BLaER1 (cell line): Measurements from ENCODE around the gene KCNJ6.
A peak's percentile ranks its signal among the peaks of the same experiment; 100 is the strongest.

Experiments used
- H3K27ac ChIP-seq: shearing (Covaris generic); formaldehyde crosslinking; 2 replicates; pipeline ENCODE4 v1.8.1; 2022
- H3K27me3 ChIP-seq: shearing (Covaris generic); formaldehyde crosslinking; 2 replicates; pipeline ENCODE4 v1.8.1; 2022
- H3K36me3 ChIP-seq: shearing (Covaris generic); formaldehyde crosslinking; 2 replicates; pipeline ENCODE4 v1.8.1; 2022
- H3K4me1 ChIP-seq: shearing (Covaris generic); formaldehyde crosslinking; 2 replicates; pipeline ENCODE4 v1.8.1; 2022
- H3K4me2 ChIP-seq: shearing (Covaris generic); formaldehyde crosslinking; 2 replicates; pipeline ENCODE4 v1.8.1; 2022
- H3K4me3 ChIP-seq: shearing (Covaris generic); formaldehyde crosslinking; 2 replicates; pipeline ENCODE4 v1.8.1; 2022
- H3K9ac ChIP-seq: shearing (Covaris generic); formaldehyde crosslinking; 2 replicates; pipeline ENCODE4 v1.8.1; 2022
- H3K9me3 ChIP-seq: shearing (Covaris generic); formaldehyde crosslinking; 2 replicates; pipeline ENCODE4 v1.8.1; 2022
- H4K20me1 ChIP-seq: shearing (Covaris generic); formaldehyde crosslinking; 2 replicates; pipeline ENCODE4 v1.8.1; 2022
- Cebpa-rat ChIP-seq: shearing (Covaris generic); IDR thresholded peaks from 2 replicates; pipeline ENCODE4 v1.8.1; 2022

Gene KCNJ6

DNA sequence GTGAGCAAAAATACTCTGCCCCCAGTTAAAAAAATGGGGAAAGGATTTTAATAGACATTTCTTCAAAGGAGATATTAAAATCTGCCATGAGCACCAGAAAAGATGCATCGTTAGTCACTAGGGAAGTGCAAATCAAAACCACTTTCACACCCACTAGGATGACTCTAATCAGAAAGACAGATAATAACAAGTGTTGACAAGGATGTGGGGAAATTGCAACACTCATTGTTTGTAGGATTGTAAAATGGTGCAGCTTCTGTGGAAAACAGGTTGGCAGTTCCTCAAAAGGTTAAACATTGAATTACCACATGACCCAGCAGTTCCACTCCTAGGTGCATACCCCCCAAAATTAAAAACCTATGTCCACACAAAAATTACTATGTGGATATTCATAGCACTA, 112.3 kb downstream of the KCNJ6 start:
- TF ChIP-seq Cebpa-rat, result no peak
- Histone ChIP-seq H4K20me1 (no peaks in the 10 kb centered on the region), H3K4me3 (no peak overlapping the region), H3K4me2 (no peak overlapping the region), H3K27ac (no peak overlapping the region), H3K4me1 (peaks cover 22% of the 10 kb centered on the region), H3K9ac (no peak overlapping the region), H3K27me3 (no peaks in the 10 kb centered on the region), H3K9me3 (peaks cover 30% of the 10 kb centered on the region), H3K36me3 (no peaks in the 10 kb centered on the region)

DNA sequence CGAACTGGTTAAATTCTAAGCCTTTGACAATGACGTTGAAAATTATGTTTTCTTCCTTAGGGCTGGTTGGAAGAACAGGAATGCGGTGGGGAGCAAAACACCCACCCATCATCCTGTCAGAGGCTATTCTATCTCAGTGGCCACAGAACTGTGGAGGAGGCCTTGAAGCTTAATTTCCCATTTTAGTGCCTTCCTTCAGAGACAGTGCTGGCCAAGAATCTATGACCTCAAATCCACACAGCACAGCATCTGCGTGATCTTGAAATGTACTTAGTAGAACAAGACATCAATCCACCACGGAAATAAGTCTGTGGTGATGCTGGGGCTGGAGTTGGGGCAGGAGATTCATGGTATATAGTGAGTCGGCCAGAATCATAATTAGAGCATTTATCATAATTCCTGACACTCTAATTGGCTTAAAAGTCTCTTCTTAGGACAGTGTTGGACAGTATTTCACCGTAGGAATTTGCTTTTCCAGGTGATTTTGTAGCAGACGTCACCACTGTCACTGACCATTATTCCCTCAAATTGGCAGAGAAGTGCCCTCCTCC, 113.1 kb downstream of the KCNJ6 start:
- no peaks in the 10 kb centered on the region for H3K27me3 ChIP-seq
- TF ChIP-seq Cebpa-rat, result no peak
- H3K27ac ChIP-seq, result no peak overlapping the region
- no peaks in the 10 kb centered on the region for H4K20me1 ChIP-seq
- H3K36me3 ChIP-seq, result no peaks in the 10 kb centered on the region
- H3K4me3 ChIP-seq, result no peak overlapping the region
- peaks cover 22% of the 10 kb centered on the region for H3K4me1 ChIP-seq
- H3K4me2 ChIP-seq, result no peak overlapping the region
- peaks cover 30% of the 10 kb centered on the region for H3K9me3 ChIP-seq
- no peak overlapping the region for H3K9ac ChIP-seq

DNA sequence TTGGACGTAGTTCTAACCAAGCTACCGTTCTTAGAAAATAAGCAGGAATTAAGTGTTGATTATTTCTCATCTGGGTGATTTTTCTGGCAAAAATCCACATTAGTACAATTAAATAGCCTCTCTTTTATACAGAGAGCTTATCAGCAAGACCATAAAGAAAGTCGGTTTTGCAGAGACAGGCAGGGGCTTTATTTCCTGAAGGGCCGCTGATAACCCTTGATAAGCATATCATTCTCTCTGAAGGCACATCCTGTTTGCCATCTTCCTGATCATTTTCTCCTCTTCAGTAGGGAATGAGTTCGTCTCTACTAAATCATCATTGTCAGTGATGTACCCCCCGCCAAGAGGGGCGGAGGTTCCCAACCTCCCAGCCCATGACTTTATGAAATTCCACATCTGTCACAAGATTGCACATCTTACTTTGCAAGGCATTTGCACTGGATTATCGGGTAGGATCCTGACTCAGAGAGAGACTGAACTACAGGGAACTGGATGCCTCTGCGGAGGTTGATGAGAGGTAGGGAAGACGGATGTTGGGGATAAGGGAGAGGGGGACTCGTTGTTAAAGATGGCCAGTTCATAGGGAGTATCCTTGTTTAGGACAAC, 115.7 kb downstream of the KCNJ6 start:
- Histone ChIP-seq H3K4me3 (no peak overlapping the region), H3K4me1 (peaks cover 14% of the 10 kb centered on the region), H3K4me2 (peak overlapping the region; percentile 14; the same call in 1 of the 2 replicates), H3K27me3 (no peaks in the 10 kb centered on the region), H3K36me3 (no peaks in the 10 kb centered on the region), H3K9ac (no peak overlapping the region), H3K9me3 (peaks cover 30% of the 10 kb centered on the region), H3K27ac (no peak overlapping the region), H4K20me1 (no peaks in the 10 kb centered on the region)
- no peak for TF ChIP-seq Cebpa-rat

DNA sequence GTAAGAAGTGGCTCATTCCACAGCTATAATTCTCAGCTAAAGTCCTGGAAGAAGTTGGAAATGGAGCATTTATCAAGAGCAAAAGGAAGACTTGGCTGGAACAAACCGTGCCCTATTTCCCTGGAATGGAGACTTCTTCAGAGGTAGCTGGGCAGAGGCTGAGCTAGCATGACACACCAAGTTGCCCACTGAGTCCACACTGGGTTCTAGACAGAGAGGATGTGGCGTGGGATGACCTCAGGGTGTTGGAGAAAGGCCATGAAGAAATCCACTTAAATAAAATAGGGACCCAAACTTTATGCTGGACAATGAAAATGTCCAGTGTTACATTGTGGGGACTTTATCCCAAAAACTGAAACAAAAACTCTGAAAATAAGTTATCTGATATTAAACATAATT, 116.2 kb downstream of the KCNJ6 start:
- Histone ChIP-seq H3K36me3 (no peaks in the 10 kb centered on the region), H3K9ac (no peak overlapping the region), H3K4me3 (no peak overlapping the region), H3K27ac (no peak overlapping the region), H3K4me1 (peaks cover 9% of the 10 kb centered on the region), H4K20me1 (no peaks in the 10 kb centered on the region), H3K9me3 (peaks cover 30% of the 10 kb centered on the region), H3K4me2 (no peak overlapping the region), H3K27me3 (no peaks in the 10 kb centered on the region)
- TF ChIP-seq Cebpa-rat, result no peak

DNA sequence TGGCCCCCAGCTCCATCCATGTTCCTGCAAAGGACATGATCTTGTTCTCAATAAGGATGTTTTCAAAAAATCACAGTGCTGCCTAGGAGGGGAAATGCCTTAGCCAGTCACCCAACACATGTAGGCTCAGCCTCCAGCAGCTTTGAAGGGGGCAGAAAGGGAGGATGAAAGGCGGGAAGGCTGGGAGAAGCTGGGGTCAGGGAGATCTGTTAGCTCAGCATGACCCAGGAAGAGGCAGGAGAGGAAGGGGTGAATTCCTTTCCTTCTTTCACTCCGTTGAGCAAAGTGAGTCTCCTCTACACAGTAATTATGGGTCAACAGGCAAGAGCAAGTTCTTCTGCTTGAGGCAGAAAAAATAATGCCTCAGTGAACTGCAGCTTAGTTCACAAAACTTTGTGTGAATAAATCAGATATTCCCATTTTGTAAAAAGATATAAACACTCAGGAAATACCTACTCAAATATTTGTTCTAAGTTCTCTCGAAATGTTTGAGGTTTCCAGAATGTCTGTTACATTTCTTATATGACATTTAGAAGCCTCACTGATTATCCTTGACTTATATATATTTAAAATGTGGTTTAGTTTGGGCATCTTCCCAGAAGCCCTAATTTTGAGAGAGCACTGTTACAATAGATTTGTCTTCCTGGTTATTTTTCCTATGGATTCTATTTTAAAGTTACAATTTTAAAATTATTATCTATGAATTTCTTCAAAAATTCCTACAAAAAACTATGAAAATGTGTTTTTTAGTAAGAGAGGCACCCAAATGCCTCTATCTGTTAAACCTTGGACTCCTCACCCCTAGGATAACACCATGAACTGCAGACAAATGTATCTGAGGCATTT, 116.8 kb downstream of the KCNJ6 start:
- H3K4me3 ChIP-seq, result no peak overlapping the region
- no peak for TF ChIP-seq Cebpa-rat
- no peak overlapping the region for H3K4me2 ChIP-seq
- no peaks in the 10 kb centered on the region for H3K27me3 ChIP-seq
- H3K9ac ChIP-seq, result no peak overlapping the region
- H3K36me3 ChIP-seq, result no peaks in the 10 kb centered on the region
- peaks cover 28% of the 10 kb centered on the region for H3K9me3 ChIP-seq
- H3K4me1 ChIP-seq, result 0 out of 2 replicates have a peak, but pooled peaks cover 4% of the 10 kb centered on the region
- no peak overlapping the region for H3K27ac ChIP-seq
- H4K20me1 ChIP-seq, result no peaks in the 10 kb centered on the region

DNA sequence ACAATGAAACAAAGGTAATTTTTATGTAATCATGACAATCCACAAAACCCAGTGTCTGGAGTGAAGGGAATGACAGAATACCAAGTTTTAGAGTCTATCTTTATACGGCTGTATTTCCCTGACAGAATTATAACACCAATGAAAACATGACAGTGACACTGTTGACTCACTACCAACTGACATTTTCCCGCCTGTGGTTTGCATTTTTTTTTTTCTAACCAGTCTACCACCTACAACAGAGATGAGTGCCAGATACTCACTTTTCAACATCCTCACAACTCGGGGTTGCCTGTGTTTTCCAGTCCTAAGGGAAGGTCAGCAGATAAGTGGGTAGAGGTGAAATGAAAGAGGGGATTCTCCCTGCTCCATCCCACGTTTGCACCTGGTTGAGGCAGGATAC, 118.9 kb downstream of the KCNJ6 start:
- no peak overlapping the region for H3K27ac ChIP-seq
- H3K4me2 ChIP-seq, result no peak overlapping the region
- no peak overlapping the region for H3K9ac ChIP-seq
- H4K20me1 ChIP-seq, result no peaks in the 10 kb centered on the region
- H3K4me3 ChIP-seq, result no peak overlapping the region
- H3K36me3 ChIP-seq, result no peaks in the 10 kb centered on the region
- H3K9me3 ChIP-seq, result peaks cover 16% of the 10 kb centered on the region
- H3K4me1 ChIP-seq, result 0 out of 2 replicates have a peak, but pooled peaks cover 4% of the 10 kb centered on the region
- no peak for TF ChIP-seq Cebpa-rat
- no peaks in the 10 kb centered on the region for H3K27me3 ChIP-seq

DNA sequence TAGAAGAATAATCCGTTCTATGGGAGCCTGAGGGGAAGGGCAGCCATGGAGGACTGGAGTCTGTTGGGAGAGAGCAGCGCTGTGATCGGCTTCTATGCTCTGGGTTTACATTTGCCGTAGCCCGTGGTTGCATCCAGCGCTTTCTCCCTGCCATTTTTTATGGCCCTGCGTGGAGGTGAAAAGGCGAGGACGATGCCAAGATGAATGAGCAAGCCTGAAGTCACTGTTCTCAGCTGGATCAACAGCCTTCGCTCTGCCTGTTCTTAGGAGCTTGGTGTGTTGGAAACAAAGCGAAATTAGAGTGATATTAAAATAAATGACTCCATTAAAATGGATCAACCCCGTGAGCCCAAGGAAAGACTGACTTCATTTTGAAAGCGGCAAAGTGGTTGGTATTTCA, 120.2 kb downstream of the KCNJ6 start:
- TF ChIP-seq Cebpa-rat, result no peak
- no peaks in the 10 kb centered on the region for H4K20me1 ChIP-seq
- H3K27ac ChIP-seq, result no peak overlapping the region

DNA sequence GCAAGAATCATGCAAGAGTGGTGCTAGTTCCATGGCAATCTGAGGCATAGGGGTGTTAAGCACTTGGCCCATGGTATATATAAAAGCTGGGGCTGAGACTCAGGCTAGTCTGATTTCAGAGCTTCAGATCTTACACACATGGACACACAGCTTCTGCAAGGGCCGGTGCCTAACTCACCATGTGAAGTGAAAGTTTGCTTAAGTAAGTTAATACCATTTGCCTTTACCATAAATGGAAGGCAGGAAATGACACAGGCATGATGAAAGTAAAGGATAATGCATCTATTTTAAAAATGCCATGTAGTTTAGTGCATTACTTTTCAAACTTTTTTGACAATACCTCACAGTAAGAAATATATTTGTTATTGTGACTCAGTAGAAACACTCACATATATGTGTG, 122.6 kb downstream of the KCNJ6 start:
- Histone ChIP-seq H3K27me3 (no peaks in the 10 kb centered on the region), H3K27ac (no peak overlapping the region), H3K9me3 (no peaks in the 10 kb centered on the region), H3K4me1 (no peaks in the 10 kb centered on the region), H3K4me2 (no peak overlapping the region), H3K4me3 (no peak overlapping the region), H3K9ac (no peak overlapping the region), H4K20me1 (no peaks in the 10 kb centered on the region), H3K36me3 (no peaks in the 10 kb centered on the region)
- TF ChIP-seq Cebpa-rat, result no peak

More for the DNA sequence above, 120.2 kb downstream of the KCNJ6 start:
- Histone ChIP-seq H3K4me3 (no peak overlapping the region), H3K4me2 (no peak overlapping the region), H3K36me3 (no peaks in the 10 kb centered on the region), H3K9ac (no peak overlapping the region), H3K9me3 (peaks cover 6% of the 10 kb centered on the region; the same call in 1 of the 2 replicates), H3K4me1 (0 out of 2 replicates have a peak, but pooled peaks cover 4% of the 10 kb centered on the region), H3K27me3 (no peaks in the 10 kb centered on the region)

DNA sequence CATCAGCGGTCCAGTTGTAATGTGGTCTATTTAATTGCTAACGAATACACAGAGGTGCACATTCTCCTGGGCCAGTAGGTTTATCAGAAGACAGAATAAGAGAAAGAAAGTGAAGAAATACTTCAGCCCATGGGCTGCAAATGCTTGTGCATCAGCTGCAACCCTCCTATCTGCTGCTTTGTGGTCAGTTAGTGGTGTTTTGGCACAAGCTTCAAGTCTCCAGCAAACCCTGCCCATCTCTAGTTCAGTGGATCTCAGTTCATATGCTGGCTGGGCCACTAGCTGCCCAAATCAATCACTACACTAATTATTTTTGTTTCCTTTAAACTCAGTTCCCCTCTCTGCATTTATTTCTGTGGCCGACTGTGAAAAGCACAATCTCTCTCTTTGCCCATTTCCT, 124.2 kb downstream of the KCNJ6 start:
- no peaks in the 10 kb centered on the region for H3K4me1 ChIP-seq
- TF ChIP-seq Cebpa-rat, result no peak

DNA sequence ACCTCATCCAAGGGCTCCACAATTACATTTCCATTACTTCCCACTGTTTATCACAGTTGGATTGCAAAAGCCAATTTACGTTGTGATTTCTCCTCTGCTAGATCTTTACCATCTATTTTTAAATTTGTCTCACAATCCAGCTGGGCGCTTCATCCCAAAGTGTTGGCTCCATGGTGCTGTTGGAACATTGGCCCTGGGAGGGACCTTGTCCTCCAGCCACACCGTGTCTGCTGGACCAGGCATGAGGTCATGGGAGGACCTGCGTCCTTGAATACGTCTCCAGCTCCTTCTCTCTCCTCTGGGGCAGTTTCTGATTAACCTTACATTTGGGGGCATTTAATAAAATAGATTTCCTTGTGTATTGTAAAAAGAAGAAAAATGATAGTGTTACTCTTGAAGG, 125.4 kb downstream of the KCNJ6 start:
- Histone ChIP-seq H3K4me3 (no peak overlapping the region), H3K9me3 (no peaks in the 10 kb centered on the region), H3K36me3 (no peaks in the 10 kb centered on the region), H3K4me1 (no peaks in the 10 kb centered on the region), H3K9ac (no peak overlapping the region), H3K4me2 (no peak overlapping the region), H3K27ac (no peak overlapping the region), H3K27me3 (no peaks in the 10 kb centered on the region), H4K20me1 (no peaks in the 10 kb centered on the region)
- no peak for TF ChIP-seq Cebpa-rat

More for the DNA sequence above, 124.2 kb downstream of the KCNJ6 start:
- Histone ChIP-seq H3K27me3 (no peaks in the 10 kb centered on the region), H3K36me3 (no peaks in the 10 kb centered on the region), H3K4me2 (no peak overlapping the region), H3K4me3 (no peak overlapping the region), H4K20me1 (no peaks in the 10 kb centered on the region), H3K9me3 (no peaks in the 10 kb centered on the region), H3K27ac (no peak overlapping the region), H3K9ac (no peak overlapping the region)
